ENCODE results near the gene TANGO2. TPM values are rescaled to one million over a fixed set of nuclear protein-coding genes. Genes with fewer than 3 reads are reported as not detected.

The TANGO2 gene
- total RNA-seq, 1 experiment from 2014 or later, result 17.0 TPM

GRCh38 chr22:20111689-20112622, 91.0 kb downstream of the TANGO2 start:
- Histone ChIP-seq H3K4me3 (replicated peaks in 1 of 2; ENCODE audit: low read depth in 1 of 2, low read length in 2 of 2) (no peak overlapping the region), H4K20me1 (ENCODE audit: insufficient read depth) (no peaks in the 10 kb centered on the region), H3K27ac (ENCODE audit: low read depth, low read length) (peak overlapping the region; percentile 34), H3K9me3 (ENCODE audit: control insufficient read depth in 1 of 2, insufficient read depth in 1 of 2, low read depth in 1 of 2, low read length in 2 of 2) (no peaks in the 10 kb centered on the region), H3K9me2 (ENCODE audit: insufficient read depth) (no peaks in the 10 kb centered on the region), H3K36me3 (ENCODE audit: control insufficient read depth in 1 of 2, insufficient read depth in 2 of 2, low read length in 2 of 2) (peaks cover 17 to 57% of the 10 kb centered on the region in 2 experiments; a peak in 3 of 4 replicates), H3K4me2 (ENCODE audit: low read length) (no peak overlapping the region), H3K4me1 (ENCODE audit: control insufficient read depth in 1 of 2, insufficient read depth in 2 of 2, low read length in 2 of 2) (peaks cover 8 to 14% of the 10 kb centered on the region in 2 experiments), H3K79me2 (ENCODE audit: insufficient read depth, low read length) (peaks cover 32% of the 10 kb centered on the region), H2AFZ (ENCODE audit: low read depth, low read length, poor library complexity, severe bottlenecking) (no peak overlapping the region), H3K9ac (ENCODE audit: low read length) (0 out of 2 replicates have a peak overlapping the region, but pooled peaks have one; percentile 4), H3K27me3 (ENCODE audit: insufficient read depth, low read length) (no peaks in the 10 kb centered on the region)
- TF ChIP-seq POLR2AphosphoS5 (IDR thresholded peaks at IDR 0.05; ENCODE audit: low read depth, low read length), result peak; percentile 12; the same call in 1 of the 2 replicates
- TF ChIP-seq JUND (IDR thresholded peaks at IDR 0.05), result no peak
- peak; percentile 24; the same call in 1 of the 2 replicates for TF ChIP-seq SIN3A (IDR thresholded peaks at IDR 0.05; ENCODE audit: low read depth)
- DNase-seq (ENCODE audit: low read depth, low spot score) (no peak), ATAC-seq (peak; percentile 12; the same call in 1 of the 2 replicates)
- ChIA-PET RAD21 (ENCODE audit: low non-redundant PET in 1 of 2, low total read pairs in 2 of 2, uncharacterized antibody in 2 of 2, unreplicated experiment in 2 of 2) (no interaction called here), CTCF (no interaction called here), POLR2A (no interaction called here)
- intact Hi-C loops (cut with micrococcal nuclease), result loop anchor here (10.0 kb wide), 1 partner anchor 147 kb away; no protein-coding TSS in a partner anchor
- no TSS peak for BruUV-seq (replicated peaks)

GRCh38 chr22:20112623-20113511, 92.0 kb downstream of the TANGO2 start:
- Histone ChIP-seq H3K36me3 (ENCODE audit: control insufficient read depth in 1 of 2, insufficient read depth in 2 of 2, low read length in 2 of 2) (peaks cover 10 to 49% of the 10 kb centered on the region in 2 experiments; a peak in 3 of 4 replicates), H2AFZ (ENCODE audit: low read depth, low read length, poor library complexity, severe bottlenecking) (no peak overlapping the region), H3K4me3 (replicated peaks in 1 of 2; ENCODE audit: low read depth in 1 of 2, low read length in 2 of 2) (no peak overlapping the region), H3K9me2 (ENCODE audit: insufficient read depth) (no peaks in the 10 kb centered on the region), H3K9ac (ENCODE audit: low read length) (no peak overlapping the region), H3K4me1 (ENCODE audit: control insufficient read depth in 1 of 2, insufficient read depth in 2 of 2, low read length in 2 of 2) (peaks cover 8 to 14% of the 10 kb centered on the region in 2 experiments), H3K27me3 (ENCODE audit: insufficient read depth, low read length) (no peaks in the 10 kb centered on the region), H3K9me3 (ENCODE audit: control insufficient read depth in 1 of 2, insufficient read depth in 1 of 2, low read depth in 1 of 2, low read length in 2 of 2) (no peaks in the 10 kb centered on the region), H3K4me2 (ENCODE audit: low read length) (no peak overlapping the region), H4K20me1 (ENCODE audit: insufficient read depth) (no peaks in the 10 kb centered on the region), H3K27ac (ENCODE audit: low read depth, low read length) (peak overlapping the region; percentile 34; the same call in 1 of the 2 replicates), H3K79me2 (ENCODE audit: insufficient read depth, low read length) (peaks cover 35% of the 10 kb centered on the region)
- intact Hi-C loops (cut with micrococcal nuclease), result loop anchor here (10.0 kb wide), 1 partner anchor 148 kb away; no protein-coding TSS in a partner anchor
- no peak for DNase-seq (ENCODE audit: low read depth, low spot score)
- CTCF ChIA-PET, result no interaction called here
- BruUV-seq (replicated peaks), result no TSS peak
- RAD21 ChIA-PET (ENCODE audit: low non-redundant PET in 1 of 2, low total read pairs in 2 of 2, uncharacterized antibody in 2 of 2, unreplicated experiment in 2 of 2), result no interaction called here
- ATAC-seq, result no peak
- POLR2A ChIA-PET, result no interaction called here
- no peak for TF ChIP-seq REST (IDR thresholded peaks at IDR 0.05; ENCODE audit: low read depth)
- TF ChIP-seq EZH2phosphoT487 (IDR thresholded peaks at IDR 0.05; ENCODE audit: borderline replicate concordance), result no peak
- TF ChIP-seq CBX3 (IDR thresholded peaks at IDR 0.05; ENCODE audit: low read depth), result no peak
- TF ChIP-seq POLR2AphosphoS5 (IDR thresholded peaks at IDR 0.05; ENCODE audit: low read depth, low read length), result no peak
- TF ChIP-seq ZNF274 (IDR thresholded peaks at IDR 0.05; ENCODE audit: low read depth, low read length), result no peak
- no peak for TF ChIP-seq YY1 (IDR thresholded peaks at IDR 0.05; ENCODE audit: extremely low read depth, insufficient replicate concordance, low read depth, low read length)
- TF ChIP-seq FOSL1 (IDR thresholded peaks at IDR 0.05; ENCODE audit: low read depth), result no peak
- TF ChIP-seq RAD21 (IDR thresholded peaks at IDR 0.05; ENCODE audit: low read depth), result no peak
- no peak for TF ChIP-seq MAX (IDR thresholded peaks at IDR 0.05)

All from HCT116 (cell line).